B cell (primary cell): ENCODE data around the gene CARS2. TPM values are rescaled to one million over a fixed set of nuclear protein-coding genes. Genes with fewer than 3 reads are reported as not detected.

ENCODE experiments used
- ATAC-seq: fragments of 200-7000 bp; cut with Tn5 transposase; one replicate; pipeline ENCODE4 v1.10.0; 2021; ENCODE audit warnings: low read depth, mild to moderate bottlenecking, moderate number of reproducible peaks, moderate library complexity
- CTCF ChIA-PET: fragments of 350-600 bp; sonication (Branson Sonifier 250); formaldehyde crosslinking; loops from one replicate; lab custom pipeline; 2021; ENCODE audit warnings: antibody characterized with exemption, inconsistent platforms; lab: Charles Lee
- POLR2A ChIA-PET: fragments of 350-600 bp; sonication (Branson Sonifier 250); formaldehyde crosslinking; loops from one replicate; lab custom pipeline; 2021; ENCODE audit warnings: antibody characterized with exemption; lab: Charles Lee
- DNase-seq: peaks from one replicate; pipeline ENCODE4 v3.0.0; 2013
- H2AFZ ChIP-seq: 2 replicates; pipeline ENCODE4 v1.6.1; 2012; ENCODE audit warnings: mild to moderate bottlenecking, low read depth, low read length; ENCODE audit not compliant: insufficient read depth, poor library complexity, severe bottlenecking
- H3K27ac ChIP-seq, 2 donors: 1 replicate in 1 of 2; 2 replicates in 1 of 2; pipeline ENCODE4 v1.5.1; 2012 to 2013; ENCODE audit warnings: low read length in 2 of 2, mild to moderate bottlenecking in 2 of 2, moderate library complexity in 1 of 2
- H3K27me3 ChIP-seq, 4 experiments: fragments of 200-600 bp in 1 of 4; sonication (generic) in 1 of 4; replicated peaks in 1 of 4; 1 replicate in 2 of 4; 2 replicates in 2 of 4; pipeline versions ENCODE4 v1.6.1 to v1.7.0; 2013 to 2016; ENCODE audit warnings: low read length in 3 of 4, mild to moderate bottlenecking in 2 of 4, mixed read lengths in 1 of 4, moderate library complexity in 1 of 4; ENCODE audit not compliant: insufficient read depth in 4 of 4, control insufficient read depth in 3 of 4; ENCODE audit errors: control extremely low read depth in 1 of 4
- H3K36me3 ChIP-seq, 2 experiments: replicated peaks in 1 of 2; 1 replicate in 1 of 2; 2 replicates in 1 of 2; pipeline versions ENCODE4 v1.6.1 to v1.7.1; 2013; ENCODE audit warnings: low read length in 1 of 2; ENCODE audit not compliant: insufficient read depth in 2 of 2, control insufficient read depth in 1 of 2; ENCODE audit errors: control extremely low read depth in 1 of 2, extremely low read depth in 1 of 2
- H3K4me1 ChIP-seq, 2 donors: fragments of 200-600 bp in 1 of 2; sonication (generic) in 1 of 2; 1 replicate in 1 of 2; 2 replicates in 1 of 2; pipeline versions ENCODE4 v1.5.1 to v1.6.1; 2013 to 2017; ENCODE audit warnings: low read length in 2 of 2; ENCODE audit not compliant: control insufficient read depth in 2 of 2, insufficient read depth in 2 of 2
- H3K4me2 ChIP-seq: replicated peaks from 2 replicates; pipeline ENCODE3; 2012; ENCODE audit warnings: mild to moderate bottlenecking, low read depth, low read length; ENCODE audit not compliant: poor library complexity, severe bottlenecking
- H3K4me3 ChIP-seq, 5 experiments: fragments of 200-600 bp in 1 of 5; sonication (generic) in 1 of 5; 1 replicate in 3 of 5; 2 replicates in 2 of 5; pipeline versions ENCODE4 v1.5.1 to v1.7.0; 2011 to 2016; ENCODE audit warnings: low read length in 4 of 5, mild to moderate bottlenecking in 4 of 5, low read depth in 2 of 5, control low read depth in 1 of 5, moderate library complexity in 1 of 5; ENCODE audit not compliant: insufficient read depth in 1 of 5; ENCODE audit errors: control extremely low read depth in 1 of 5, extremely low read depth in 1 of 5
- H3K79me2 ChIP-seq: fragments of 200-600 bp; sonication (generic); one replicate; pipeline ENCODE4 v1.6.0; 2016; ENCODE audit warnings: low read length; ENCODE audit not compliant: control insufficient read depth, insufficient read depth
- H3K9ac ChIP-seq: fragments of 200-600 bp; sonication (generic); 2 replicates; pipeline ENCODE4 v1.6.1; 2017; ENCODE audit warnings: mild to moderate bottlenecking, low read length, moderate library complexity
- H3K9me3 ChIP-seq, 3 donors: one replicate each; pipeline versions ENCODE4 v1.6.1 to v1.7.1; 2013; ENCODE audit warnings: low read length in 2 of 3; ENCODE audit not compliant: control insufficient read depth in 2 of 3, insufficient read depth in 1 of 3; ENCODE audit errors: control extremely low read depth in 1 of 3
- H4K20me1 ChIP-seq: 2 replicates; pipeline ENCODE4 v1.6.0; 2012; ENCODE audit warnings: mild to moderate bottlenecking, low read length; ENCODE audit not compliant: insufficient read depth, control insufficient read depth, poor library complexity, severe bottlenecking
- H3K27ac Mint-ChIP-seq: one replicate; pipeline ENCODE4 v1.8.0; 2021; ENCODE audit warnings: mixed read lengths
- H3K27me3 Mint-ChIP-seq: one replicate; pipeline ENCODE4 v1.8.0; 2021; ENCODE audit warnings: mixed read lengths
- H3K4me1 Mint-ChIP-seq: one replicate; pipeline ENCODE4 v1.8.0; 2021; ENCODE audit warnings: mixed read lengths
- H3K4me3 Mint-ChIP-seq: one replicate; pipeline ENCODE4 v1.8.0; 2021; ENCODE audit warnings: mixed read lengths
- H3K9me3 Mint-ChIP-seq: one replicate; pipeline ENCODE4 v1.8.0; 2022; ENCODE audit warnings: mixed read lengths; ENCODE audit not compliant: insufficient read depth
- EZH2 ChIP-seq: IDR thresholded peaks from 2 replicates; pipeline ENCODE4 v1.6.1; 2012; ENCODE audit warnings: borderline replicate concordance, low read depth, mild to moderate bottlenecking, moderate library complexity, low read length; ENCODE audit not compliant: insufficient read depth, poor library complexity, severe bottlenecking
- WGBS: methylation state at CpG from one replicate; pipeline ENCODE4 v1.1.5; 2013; ENCODE audit warnings: missing lambda C conversion rate; ENCODE audit not compliant: insufficient coverage; 5-methylcytosine and 5-hydroxymethylcytosine counted together
- intact Hi-C: fragments of 100-400 bp; cut with micrococcal nuclease; formaldehyde crosslinking; loops from one replicate; pipeline ENCODE4 v1.10.0; 2022
- polyA plus RNA-seq: library from polyadenylated mRNA; depleted of rRNA; stranded (reverse); fragments of >200 nt; gene quantifications from 2 replicates; pipeline ENCODE4 v1.2.3, GENCODE V29; 2012
- total RNA-seq, 2 donors: library from RNA; stranded (reverse); fragments of 120-200 nt in 1 of 2; gene quantifications; 1 replicate in 1 of 2; 2 replicates in 1 of 2; pipeline versions ENCODE4 v1.2.3 to v1.2.4, GENCODE V29; 2013 to 2022
- TF ChIP-seq, protein P1 (sequence below): fragments of 200-600 bp; IDR thresholded peaks from one replicate; pipeline ENCODE4 v1.8.0; 2022; ENCODE audit warnings: antibody characterized with exemption, mild to moderate bottlenecking

CARS2 gene
- total and polyA plus RNA-seq, 2 donors (not counting 1 experiment from before 2014, with no cell fraction given) = 154 to 188 TPM

DNA sequence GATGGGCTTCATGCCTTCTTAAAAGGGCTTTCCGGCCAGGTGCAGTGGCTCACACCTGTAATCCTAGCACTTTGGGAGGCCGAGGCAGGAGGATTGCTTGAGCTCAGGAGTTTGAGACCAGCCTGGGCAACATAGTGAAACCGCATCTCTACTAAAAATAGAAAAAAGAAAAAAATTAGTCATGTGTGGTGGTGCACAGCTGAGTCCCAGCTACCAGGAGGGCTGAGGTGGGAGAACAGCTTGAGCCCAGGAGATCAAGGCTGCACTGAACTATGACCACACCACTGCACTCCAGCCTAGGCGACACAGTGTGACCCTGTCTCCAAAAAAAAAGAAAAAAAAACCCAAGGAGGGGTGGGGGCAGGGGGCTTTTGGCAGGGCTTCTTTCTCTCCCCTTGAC is 7.2 kb downstream of the CARS2 start:
- Histone ChIP-seq H2AFZ (no peak overlapping the region), H3K9me3 (no peaks in the 10 kb centered on the region), H3K4me1 (peaks cover 14 to 23% of the 10 kb centered on the region in 2 donors), H3K36me3 (peaks cover 0 to 72% of the 10 kb centered on the region in 2 experiments), H3K4me3 (no peak overlapping the region), H4K20me1 (peaks cover 56% of the 10 kb centered on the region), H3K9ac (no peak overlapping the region), H3K27ac (peak overlapping the region in 1 of 2 donors; percentile 22), H3K4me2 (peak overlapping the region; percentile 20), H3K79me2 (peaks cover 59% of the 10 kb centered on the region), H3K27me3 (no peaks in the 10 kb centered on the region)
- intact Hi-C loops = no loop called here
- WGBS = 100% methylated on average over 1 of the region's 4 CpGs
- no peak for TF ChIP-seq EZH2
- TF ChIP-seq, protein P1, sequence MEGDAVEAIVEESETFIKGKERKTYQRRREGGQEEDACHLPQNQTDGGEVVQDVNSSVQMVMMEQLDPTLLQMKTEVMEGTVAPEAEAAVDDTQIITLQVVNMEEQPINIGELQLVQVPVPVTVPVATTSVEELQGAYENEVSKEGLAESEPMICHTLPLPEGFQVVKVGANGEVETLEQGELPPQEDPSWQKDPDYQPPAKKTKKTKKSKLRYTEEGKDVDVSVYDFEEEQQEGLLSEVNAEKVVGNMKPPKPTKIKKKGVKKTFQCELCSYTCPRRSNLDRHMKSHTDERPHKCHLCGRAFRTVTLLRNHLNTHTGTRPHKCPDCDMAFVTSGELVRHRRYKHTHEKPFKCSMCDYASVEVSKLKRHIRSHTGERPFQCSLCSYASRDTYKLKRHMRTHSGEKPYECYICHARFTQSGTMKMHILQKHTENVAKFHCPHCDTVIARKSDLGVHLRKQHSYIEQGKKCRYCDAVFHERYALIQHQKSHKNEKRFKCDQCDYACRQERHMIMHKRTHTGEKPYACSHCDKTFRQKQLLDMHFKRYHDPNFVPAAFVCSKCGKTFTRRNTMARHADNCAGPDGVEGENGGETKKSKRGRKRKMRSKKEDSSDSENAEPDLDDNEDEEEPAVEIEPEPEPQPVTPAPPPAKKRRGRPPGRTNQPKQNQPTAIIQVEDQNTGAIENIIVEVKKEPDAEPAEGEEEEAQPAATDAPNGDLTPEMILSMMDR = no peak
- peak overlapping the region; percentile 50 for H3K27ac Mint-ChIP-seq
- no peak overlapping the region for H3K4me3 Mint-ChIP-seq
- POLR2A ChIA-PET = interaction anchor here (0.7 kb wide), 1 partner anchor 8 kb away, joined by 3 read pairs; no protein-coding TSS in a partner anchor
- no peaks in the 10 kb centered on the region for H3K9me3 Mint-ChIP-seq
- CTCF ChIA-PET = interaction anchor here (1.8 kb wide), 1 partner anchor 22 kb away, joined by 4 read pairs; no protein-coding TSS in a partner anchor
- ATAC-seq = no peak
- no peaks in the 10 kb centered on the region for H3K27me3 Mint-ChIP-seq
- DNase-seq = no peak
- H3K4me1 Mint-ChIP-seq = peaks cover 41% of the 10 kb centered on the region

DNA sequence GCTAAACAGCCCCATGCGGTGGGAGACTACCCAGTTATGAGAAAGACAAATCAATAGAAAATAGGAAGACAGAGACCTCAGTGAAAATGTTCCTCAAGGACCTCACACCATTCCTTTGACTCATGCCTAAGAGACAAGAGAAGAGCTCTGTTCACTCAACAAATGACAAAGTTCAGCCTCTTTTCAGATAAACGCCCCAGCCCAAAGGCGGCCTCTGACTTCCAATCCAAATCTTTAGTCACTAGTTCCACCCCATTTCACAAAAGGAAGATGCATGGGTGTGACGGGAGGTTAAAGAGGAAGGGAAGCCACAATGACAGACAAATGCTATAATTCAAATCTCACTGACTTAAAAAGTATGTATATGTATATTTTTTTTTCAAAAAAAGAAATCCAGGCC is 8.1 kb downstream of the CARS2 start:
- Histone ChIP-seq H3K27ac (no peak overlapping the region), H3K36me3 (peaks cover 4 to 69% of the 10 kb centered on the region in 2 experiments), H3K79me2 (peaks cover 50% of the 10 kb centered on the region), H3K4me3 (no peak overlapping the region), H3K27me3 (no peaks in the 10 kb centered on the region), H2AFZ (no peak overlapping the region), H3K9me3 (no peaks in the 10 kb centered on the region), H3K4me1 (peaks cover 13 to 18% of the 10 kb centered on the region in 2 donors), H4K20me1 (peaks cover 53% of the 10 kb centered on the region), H3K4me2 (peak overlapping the region; percentile 15), H3K9ac (no peak overlapping the region)
- Mint-ChIP-seq H3K4me1 (peaks cover 35% of the 10 kb centered on the region), H3K9me3 (no peaks in the 10 kb centered on the region), H3K27me3 (no peaks in the 10 kb centered on the region), H3K27ac (no peak overlapping the region), H3K4me3 (peak overlapping the region; percentile 13)
- DNase-seq = no peak
- intact Hi-C loops = no loop called here
- TF ChIP-seq, protein P1 = no peak
- TF ChIP-seq EZH2 = no peak
- POLR2A ChIA-PET = no interaction called here
- WGBS = 40% methylated on average over 1 of the region's 4 CpGs
- CTCF ChIA-PET = interaction anchor here (1.0 kb wide), 2 partner anchors 10 to 19 kb away, joined by 3 to 6 read pairs; no protein-coding TSS in a partner anchor
- no peak for ATAC-seq
